K562 (cell line): Measurements from ENCODE around the gene SPPL3.

Source experiments
- ARNT ChIP-seq, 2 experiments: fragments of 450-650 bp; IDR thresholded peaks; 2 replicates each; pipeline ENCODE4 v1.6.1; 2016; ENCODE audit warnings: mild to moderate bottlenecking in 1 of 2
- BRD9 ChIP-seq: fragments of 450-650 bp; IDR thresholded peaks from 2 replicates; pipeline ENCODE4 v1.6.1; 2018; ENCODE audit warnings: low read depth; ENCODE audit not compliant: partially characterized antibody
- CHCHD3 ChIP-seq: fragments of 250-450 bp; sonication (Bioruptor Pico); IDR thresholded peaks from 2 replicates; pipeline ENCODE4 v2.1.2; 2022; ENCODE audit warnings: mild to moderate bottlenecking
- ETV6 ChIP-seq, 3 experiments: fragments of 150-350 bp in 1 of 3; sonication (generic) in 1 of 3; formaldehyde crosslinking in 1 of 3; IDR thresholded peaks; 2 replicates each; pipeline versions ENCODE4 v1.6.1 to v1.8.0; 2014 to 2022; ENCODE audit warnings: borderline replicate concordance in 2 of 3, low read depth in 2 of 3, antibody characterized with exemption in 1 of 3, low read length in 1 of 3, mild to moderate bottlenecking in 1 of 3, missing genetic modification reagents in 1 of 3
- GMEB1 ChIP-seq: fragments of 250-450 bp; sonication (Bioruptor Pico); IDR thresholded peaks from 2 replicates; pipeline ENCODE4 v1.4.0; 2020; ENCODE audit warnings: mild to moderate bottlenecking
- JUND ChIP-seq, 2 experiments: IDR thresholded peaks; 2 replicates in 1 of 2; 3 replicates in 1 of 2; pipeline ENCODE4 v1.6.1; 2011; ENCODE audit warnings: borderline replicate concordance in 2 of 2, low read depth in 2 of 2, low read length in 2 of 2, improper control_type of control experiment in 1 of 2, missing biosample characterization in 1 of 2, missing genetic modification characterization in 1 of 2, missing genetic modification reagents in 1 of 2
- KLF10 ChIP-seq: fragments of 250-450 bp; sonication (Bioruptor Pico); IDR thresholded peaks from 2 replicates; pipeline ENCODE4 v1.6.1; 2021; ENCODE audit warnings: matching md5 sums
- POLR2A ChIP-seq: fragments of 450-650 bp; conservative IDR thresholded peaks from 2 replicates; pipeline ENCODE4 v1.6.1; 2016
- SMAD4 ChIP-seq: fragments of 250-450 bp; sonication (Bioruptor Pico); conservative IDR thresholded peaks from 2 replicates; pipeline ENCODE4 v1.8.0; 2021; ENCODE audit warnings: inconsistent platforms, mild to moderate bottlenecking, moderate library complexity
- ZNF175 ChIP-seq: fragments of 200-800 bp; sonication (Bioruptor generic); IDR thresholded peaks from 2 replicates; pipeline ENCODE4 v1.6.1; 2016; ENCODE audit warnings: low read depth, mild to moderate bottlenecking, missing genetic modification characterization, missing compliant biosample characterization
- ZNF274 ChIP-seq: IDR thresholded peaks from 2 replicates; pipeline ENCODE4 v1.6.1; 2011; ENCODE audit warnings: low read depth, mild to moderate bottlenecking, low read length, moderate library complexity, borderline replicate concordance
- TF ChIP-seq, protein P1 (sequence below), 2 experiments: fragments of 450-650 bp; IDR thresholded peaks; 2 replicates each; pipeline ENCODE4 v1.6.1; 2018; ENCODE audit warnings: mild to moderate bottlenecking in 2 of 2, low read depth in 1 of 2; ENCODE audit not compliant: partially characterized antibody in 2 of 2

GRCh38 chr12:120737557-120738251 lies 166.5 kb downstream of the SPPL3 start:
- TF ChIP-seq ZNF175 (CRISPR knock-in tag), result no peak
- TF ChIP-seq POLR2A, result no peak
- TF ChIP-seq KLF10 (CRISPR knock-in tag), result no peak
- TF ChIP-seq ETV6 (IDR thresholded peaks at IDR 0.05; ENCODE audit: borderline replicate concordance in 1 of 2, low read depth in 2 of 2, low read length in 1 of 2), result no peak
- TF ChIP-seq ETV6 (CRISPR knock-in tag; IDR thresholded peaks at IDR 0.05; ENCODE audit: borderline replicate concordance), result no peak
- TF ChIP-seq BRD9, result no peak
- TF ChIP-seq ARNT (IDR thresholded peaks at IDR 0.05), result no peak
- TF ChIP-seq JUND (IDR thresholded peaks at IDR 0.05; ENCODE audit: borderline replicate concordance, low read depth, low read length), result no peak
- no peak for TF ChIP-seq JUND (tag; IDR thresholded peaks at IDR 0.05; ENCODE audit: borderline replicate concordance, low read depth, low read length)
- TF ChIP-seq SMAD4 (CRISPR knock-in tag), result no peak
- TF ChIP-seq GMEB1 (CRISPR knock-in tag), result no peak
- no peak for TF ChIP-seq ZNF274
- TF ChIP-seq CHCHD3 (CRISPR knock-in tag), result no peak
- TF ChIP-seq, protein P1, sequence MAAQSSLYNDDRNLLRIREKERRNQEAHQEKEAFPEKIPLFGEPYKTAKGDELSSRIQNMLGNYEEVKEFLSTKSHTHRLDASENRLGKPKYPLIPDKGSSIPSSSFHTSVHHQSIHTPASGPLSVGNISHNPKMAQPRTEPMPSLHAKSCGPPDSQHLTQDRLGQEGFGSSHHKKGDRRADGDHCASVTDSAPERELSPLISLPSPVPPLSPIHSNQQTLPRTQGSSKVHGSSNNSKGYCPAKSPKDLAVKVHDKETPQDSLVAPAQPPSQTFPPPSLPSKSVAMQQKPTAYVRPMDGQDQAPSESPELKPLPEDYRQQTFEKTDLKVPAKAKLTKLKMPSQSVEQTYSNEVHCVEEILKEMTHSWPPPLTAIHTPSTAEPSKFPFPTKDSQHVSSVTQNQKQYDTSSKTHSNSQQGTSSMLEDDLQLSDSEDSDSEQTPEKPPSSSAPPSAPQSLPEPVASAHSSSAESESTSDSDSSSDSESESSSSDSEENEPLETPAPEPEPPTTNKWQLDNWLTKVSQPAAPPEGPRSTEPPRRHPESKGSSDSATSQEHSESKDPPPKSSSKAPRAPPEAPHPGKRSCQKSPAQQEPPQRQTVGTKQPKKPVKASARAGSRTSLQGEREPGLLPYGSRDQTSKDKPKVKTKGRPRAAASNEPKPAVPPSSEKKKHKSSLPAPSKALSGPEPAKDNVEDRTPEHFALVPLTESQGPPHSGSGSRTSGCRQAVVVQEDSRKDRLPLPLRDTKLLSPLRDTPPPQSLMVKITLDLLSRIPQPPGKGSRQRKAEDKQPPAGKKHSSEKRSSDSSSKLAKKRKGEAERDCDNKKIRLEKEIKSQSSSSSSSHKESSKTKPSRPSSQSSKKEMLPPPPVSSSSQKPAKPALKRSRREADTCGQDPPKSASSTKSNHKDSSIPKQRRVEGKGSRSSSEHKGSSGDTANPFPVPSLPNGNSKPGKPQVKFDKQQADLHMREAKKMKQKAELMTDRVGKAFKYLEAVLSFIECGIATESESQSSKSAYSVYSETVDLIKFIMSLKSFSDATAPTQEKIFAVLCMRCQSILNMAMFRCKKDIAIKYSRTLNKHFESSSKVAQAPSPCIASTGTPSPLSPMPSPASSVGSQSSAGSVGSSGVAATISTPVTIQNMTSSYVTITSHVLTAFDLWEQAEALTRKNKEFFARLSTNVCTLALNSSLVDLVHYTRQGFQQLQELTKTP (IDR thresholded peaks at IDR 0.05; ENCODE audit: low read depth in 1 of 2, partially characterized antibody in 2 of 2), result no peak
